Measurements from ENCODE around the gene OR10R2.

The OR10R2 gene

GRCh38 chr1:158507511-158507910 lies 35.5 kb downstream of the OR10R2 start:
- H3K79me1 ChIP-seq (replicated peaks; ENCODE audit: low read length, poor library complexity, severe bottlenecking) = no peaks in the 10 kb centered on the region
- no peak for DNase-seq
- H2BK5ac ChIP-seq (ENCODE audit: low read depth, low read length, poor library complexity, severe bottlenecking) = no peak overlapping the region
- no peak overlapping the region for H3K27ac ChIP-seq (ENCODE audit: low read length, poor library complexity, severe bottlenecking)
- no peak overlapping the region for H2AFZ ChIP-seq (ENCODE audit: low read depth, low read length)
- H3K27me3 ChIP-seq (ENCODE audit: control insufficient read depth in 1 of 2, insufficient read depth in 1 of 2, low read length in 2 of 2) = peaks cover 0 to 5% of the 10 kb centered on the region in 2 experiments
- H2AK5ac ChIP-seq (ENCODE audit: low read length, severe bottlenecking) = no peak overlapping the region
- no peak overlapping the region for H3K4me2 ChIP-seq (ENCODE audit: low read length, poor library complexity, severe bottlenecking)
- no CpG with 5 or more reads among the region's 2 CpGs for WGBS
- H3K14ac ChIP-seq (ENCODE audit: low read length in 2 of 2) = no peak overlapping the region
- H3K9me3 ChIP-seq (ENCODE audit: control insufficient read depth, low read length) = no peaks in the 10 kb centered on the region
- no peak overlapping the region for H3K4me3 ChIP-seq (ENCODE audit: insufficient read depth in 1 of 2, low read depth in 1 of 2, low read length in 2 of 2)
- no peaks in the 10 kb centered on the region for H3K36me3 ChIP-seq (ENCODE audit: control insufficient read depth in 1 of 2, insufficient read depth in 2 of 2, low read depth in 1 of 2, low read length in 2 of 2)
- no peak overlapping the region for H2BK15ac ChIP-seq (ENCODE audit: low read depth, poor library complexity, severe bottlenecking)
- H3K4ac ChIP-seq (ENCODE audit: low read depth in 1 of 2, low read length in 2 of 2) = no peak overlapping the region
- no peak overlapping the region for H2BK120ac ChIP-seq (ENCODE audit: low read depth, low read length)
- H4K8ac ChIP-seq (ENCODE audit: low read length) = no peak overlapping the region
- no peak overlapping the region for H3K23ac ChIP-seq (ENCODE audit: low read length in 2 of 2)
- H3K18ac ChIP-seq (ENCODE audit: low read depth in 1 of 2, low read length in 2 of 2) = no peak overlapping the region
- H3K9ac ChIP-seq (ENCODE audit: low read length) = no peak overlapping the region
- H3K4me1 ChIP-seq (ENCODE audit: control insufficient read depth, insufficient read depth, low read depth, low read length) = no peaks in the 10 kb centered on the region
- no peak overlapping the region for H2BK12ac ChIP-seq (ENCODE audit: low read length in 2 of 2)
- no peak overlapping the region for H4K91ac ChIP-seq (ENCODE audit: low read length)

DNA sequence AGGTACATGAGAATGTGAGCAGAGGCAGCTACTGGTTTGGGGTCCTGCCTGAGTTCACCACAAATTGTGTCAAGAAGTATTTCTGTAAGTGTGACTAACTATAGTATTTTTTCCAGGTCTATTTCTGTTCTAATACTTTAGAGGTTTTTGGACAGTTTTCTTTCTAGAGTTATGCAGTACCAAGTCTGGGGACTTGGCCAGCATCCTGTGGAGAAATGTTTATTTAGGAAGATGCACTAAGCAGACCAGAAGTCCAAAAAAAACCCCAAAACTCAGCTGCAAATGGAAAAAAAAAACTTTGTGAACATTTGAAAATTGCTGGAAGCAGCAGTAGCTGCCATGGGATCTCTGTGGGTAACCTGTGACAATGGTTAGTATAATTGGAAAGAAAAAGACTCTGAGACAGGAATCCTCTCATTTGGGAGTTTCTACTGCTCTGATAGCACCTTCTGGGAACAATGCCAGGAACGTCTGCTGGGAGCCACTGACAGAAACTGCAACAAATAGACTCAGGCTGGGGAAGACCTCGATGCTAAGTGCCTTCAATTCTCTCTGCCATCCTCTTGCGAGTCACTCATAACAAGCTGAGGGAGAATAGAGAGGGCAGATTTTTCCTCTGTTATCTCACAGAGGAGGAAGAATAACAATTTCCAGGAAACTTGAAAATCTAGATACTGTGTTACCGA lies 37.6 kb downstream of the OR10R2 start:
- Histone ChIP-seq H2BK120ac (ENCODE audit: low read depth, low read length) (no peak overlapping the region), H3K27me3 (ENCODE audit: control insufficient read depth in 1 of 2, insufficient read depth in 1 of 2, low read length in 2 of 2) (peaks cover 0 to under 1% of the 10 kb centered on the region in 2 experiments), H3K9ac (ENCODE audit: low read length) (no peak overlapping the region), H3K4me2 (ENCODE audit: low read length, poor library complexity, severe bottlenecking) (no peak overlapping the region), H4K91ac (ENCODE audit: low read length) (no peak overlapping the region), H3K4me3 (ENCODE audit: insufficient read depth in 1 of 2, low read depth in 1 of 2, low read length in 2 of 2) (no peak overlapping the region), H2BK12ac (ENCODE audit: low read length in 2 of 2) (no peak overlapping the region), H3K36me3 (ENCODE audit: control insufficient read depth in 1 of 2, insufficient read depth in 2 of 2, low read depth in 1 of 2, low read length in 2 of 2) (no peaks in the 10 kb centered on the region), H3K18ac (ENCODE audit: low read depth in 1 of 2, low read length in 2 of 2) (no peak overlapping the region), H3K27ac (ENCODE audit: low read length, poor library complexity, severe bottlenecking) (no peak overlapping the region), H3K4me1 (ENCODE audit: control insufficient read depth, insufficient read depth, low read depth, low read length) (no peaks in the 10 kb centered on the region), H3K9me3 (ENCODE audit: control insufficient read depth, low read length) (no peaks in the 10 kb centered on the region), H4K8ac (ENCODE audit: low read length) (no peak overlapping the region), H2AK5ac (ENCODE audit: low read length, severe bottlenecking) (no peak overlapping the region), H3K23ac (ENCODE audit: low read length in 2 of 2) (no peak overlapping the region), H3K14ac (ENCODE audit: low read length in 2 of 2) (no peak overlapping the region), H3K4ac (ENCODE audit: low read depth in 1 of 2, low read length in 2 of 2) (no peak overlapping the region), H2BK5ac (ENCODE audit: low read depth, low read length, poor library complexity, severe bottlenecking) (no peak overlapping the region), H2AFZ (ENCODE audit: low read depth, low read length) (no peak overlapping the region), H3K79me1 (replicated peaks; ENCODE audit: low read length, poor library complexity, severe bottlenecking) (no peaks in the 10 kb centered on the region), H2BK15ac (ENCODE audit: low read depth, poor library complexity, severe bottlenecking) (no peak overlapping the region)
- no peak for DNase-seq
- WGBS = 34% methylated on average over 2 of the region's 4 CpGs

- Histone ChIP-seq H4K91ac (ENCODE audit: low read length) (no peak overlapping the region), H2BK120ac (ENCODE audit: low read depth, low read length) (no peak overlapping the region), H2AFZ (ENCODE audit: low read depth, low read length) (no peak overlapping the region), H3K27me3 (ENCODE audit: control insufficient read depth in 1 of 2, insufficient read depth in 1 of 2, low read length in 2 of 2) (no peaks in the 10 kb centered on the region), H3K36me3 (ENCODE audit: control insufficient read depth in 1 of 2, insufficient read depth in 2 of 2, low read depth in 1 of 2, low read length in 2 of 2) (no peaks in the 10 kb centered on the region), H3K79me1 (replicated peaks; ENCODE audit: low read length, poor library complexity, severe bottlenecking) (no peaks in the 10 kb centered on the region), H2BK5ac (ENCODE audit: low read depth, low read length, poor library complexity, severe bottlenecking) (no peak overlapping the region), H2BK12ac (ENCODE audit: low read length in 2 of 2) (no peak overlapping the region), H3K14ac (ENCODE audit: low read length in 2 of 2) (no peak overlapping the region), H3K4ac (ENCODE audit: low read depth in 1 of 2, low read length in 2 of 2) (no peak overlapping the region), H3K4me3 (ENCODE audit: insufficient read depth in 1 of 2, low read depth in 1 of 2, low read length in 2 of 2) (no peak overlapping the region), H3K23ac (ENCODE audit: low read length in 2 of 2) (no peak overlapping the region), H3K9me3 (ENCODE audit: control insufficient read depth, low read length) (no peaks in the 10 kb centered on the region), H3K4me1 (ENCODE audit: control insufficient read depth, insufficient read depth, low read depth, low read length) (no peaks in the 10 kb centered on the region), H3K4me2 (ENCODE audit: low read length, poor library complexity, severe bottlenecking) (no peak overlapping the region), H3K18ac (ENCODE audit: low read depth in 1 of 2, low read length in 2 of 2) (no peak overlapping the region), H3K27ac (ENCODE audit: low read length, poor library complexity, severe bottlenecking) (no peak overlapping the region), H2AK5ac (ENCODE audit: low read length, severe bottlenecking) (no peak overlapping the region), H3K9ac (ENCODE audit: low read length) (no peak overlapping the region), H2BK15ac (ENCODE audit: low read depth, poor library complexity, severe bottlenecking) (no peak overlapping the region), H4K8ac (ENCODE audit: low read length) (no peak overlapping the region)
- DNase-seq = no peak
These were observed 44.9 kb downstream of the OR10R2 start for GRCh38 chr1:158516966-158517365.

DNA sequence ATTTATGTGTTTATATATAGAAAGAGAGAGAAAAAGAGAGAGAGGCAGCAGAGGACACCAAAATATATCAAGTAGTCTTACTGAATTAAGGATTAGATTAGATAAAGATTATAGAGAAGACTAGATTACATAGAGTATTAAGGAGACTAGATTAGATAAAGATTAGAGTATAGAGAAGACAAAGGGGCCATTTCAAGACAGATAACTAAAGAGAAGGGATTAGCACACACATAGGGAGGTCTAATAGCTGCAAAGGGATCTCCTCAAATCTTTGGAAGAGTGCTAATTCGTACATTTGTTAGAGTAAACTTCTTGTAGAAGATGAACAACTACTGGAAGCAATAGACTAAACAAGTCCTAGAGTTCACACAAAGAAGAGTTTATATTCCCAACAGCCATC lies 48.0 kb downstream of the OR10R2 start:
- no CpG with 5 or more reads among the region's 1 CpG for WGBS
- no peaks in the 10 kb centered on the region for H3K79me1 ChIP-seq (replicated peaks; ENCODE audit: low read length, poor library complexity, severe bottlenecking)
- no peak overlapping the region for H4K91ac ChIP-seq (ENCODE audit: low read length)
- H3K23ac ChIP-seq (ENCODE audit: low read length in 2 of 2) = no peak overlapping the region
- H3K4me2 ChIP-seq (ENCODE audit: low read length, poor library complexity, severe bottlenecking) = no peak overlapping the region
- no peak overlapping the region for H3K4me3 ChIP-seq (ENCODE audit: insufficient read depth in 1 of 2, low read depth in 1 of 2, low read length in 2 of 2)
- H3K27ac ChIP-seq (ENCODE audit: low read length, poor library complexity, severe bottlenecking) = no peak overlapping the region
- no peak overlapping the region for H2AK5ac ChIP-seq (ENCODE audit: low read length, severe bottlenecking)
- H2BK120ac ChIP-seq (ENCODE audit: low read depth, low read length) = no peak overlapping the region
- H3K4ac ChIP-seq (ENCODE audit: low read depth in 1 of 2, low read length in 2 of 2) = no peak overlapping the region
- no peak for DNase-seq
- no peak overlapping the region for H2BK15ac ChIP-seq (ENCODE audit: low read depth, poor library complexity, severe bottlenecking)
- H3K14ac ChIP-seq (ENCODE audit: low read length in 2 of 2) = no peak overlapping the region
- no peaks in the 10 kb centered on the region for H3K36me3 ChIP-seq (ENCODE audit: control insufficient read depth in 1 of 2, insufficient read depth in 2 of 2, low read depth in 1 of 2, low read length in 2 of 2)
- no peak overlapping the region for H2BK12ac ChIP-seq (ENCODE audit: low read length in 2 of 2)
- H3K27me3 ChIP-seq (ENCODE audit: control insufficient read depth in 1 of 2, insufficient read depth in 1 of 2, low read length in 2 of 2) = no peaks in the 10 kb centered on the region
- H3K4me1 ChIP-seq (ENCODE audit: control insufficient read depth, insufficient read depth, low read depth, low read length) = no peaks in the 10 kb centered on the region
- H3K18ac ChIP-seq (ENCODE audit: low read depth in 1 of 2, low read length in 2 of 2) = no peak overlapping the region
- H3K9ac ChIP-seq (ENCODE audit: low read length) = no peak overlapping the region
- no peak overlapping the region for H2BK5ac ChIP-seq (ENCODE audit: low read depth, low read length, poor library complexity, severe bottlenecking)
- H2AFZ ChIP-seq (ENCODE audit: low read depth, low read length) = no peak overlapping the region
- H4K8ac ChIP-seq (ENCODE audit: low read length) = no peak overlapping the region
- H3K9me3 ChIP-seq (ENCODE audit: control insufficient read depth, low read length) = peaks cover 9% of the 10 kb centered on the region

All from mesenchymal stem cell (in vitro differentiated cells and primary cell).